Transverse colon (tissue), 3 donors: ENCODE results near the gene PLPP3.

Experiments used
- CTCF ChIP-seq, 5 experiments: fragments of 200-600 bp in 3 of 5; fragments of 450-650 bp in 2 of 5; sonication (generic) in 3 of 5; IDR thresholded peaks; 1 replicate in 2 of 5; 2 replicates in 3 of 5; pipeline ENCODE4 v1.5.1; 2016 to 2017; ENCODE audit warnings: antibody characterized with exemption in 5 of 5, inconsistent platforms in 3 of 5, mild to moderate bottlenecking in 2 of 5, moderate library complexity in 1 of 5
- EP300 ChIP-seq: sonication (generic); formaldehyde crosslinking; IDR thresholded peaks from one replicate; pipeline ENCODE4 v1.6.1; 2017; ENCODE audit warnings: antibody characterized with exemption, low read depth
- POLR2A ChIP-seq: fragments of 450-650 bp; IDR thresholded peaks from one replicate; pipeline ENCODE4 v1.6.1; 2016; ENCODE audit warnings: antibody characterized with exemption, mild to moderate bottlenecking, moderate library complexity

GRCh38 chr1:56511766-56512165 is 67.6 kb downstream of the PLPP3 start:
- TF ChIP-seq CTCF (IDR thresholded peaks at IDR 0.05) (no peak), POLR2A (no peak), EP300 (no peak)
